GM12801 (cell line): ENCODE measurements around the gene CDO1.

Source experiments
- CTCF ChIP-seq: IDR thresholded peaks from one replicate; pipeline ENCODE4 v1.5.1; 2011; ENCODE audit warnings: control low read depth; ENCODE audit not compliant: insufficient read length; ENCODE audit errors: extremely low read depth

The CDO1 gene

GRCh38 chr5:115820846-115821245 is 4.4 kb upstream of the CDO1 start:
- no peak for TF ChIP-seq CTCF

GRCh38 chr5:115818821-115819220 is 2.4 kb upstream of the CDO1 start:
- TF ChIP-seq CTCF = no peak

GRCh38 chr5:115817386-115817785 is 927 bp upstream of the CDO1 start:
- TF ChIP-seq CTCF = no peak

- TF ChIP-seq CTCF = no peak
These were observed 700 bp downstream of the CDO1 start for GRCh38 chr5:115815693-115816225.

GRCh38 chr5:115815006-115815692 is 1.3 kb downstream of the CDO1 start:
- no peak for TF ChIP-seq CTCF

GRCh38 chr5:115813719-115814118 is 2.7 kb downstream of the CDO1 start:
- TF ChIP-seq CTCF = no peak

GRCh38 chr5:115812372-115812771 is 4.1 kb downstream of the CDO1 start:
- no peak for TF ChIP-seq CTCF

- TF ChIP-seq CTCF = no peak
These were observed 5.1 kb downstream of the CDO1 start for GRCh38 chr5:115811406-115811805.
